OCI-M2 (cell line): Measurements from ENCODE around the gene CCDC71L.
"Not testable (repeated sequence)": the region's sequence is repeated elsewhere in the genome, so short reads cannot be mapped to it uniquely, and the experiment has no call there.

Source experiments
- DNase-seq: peaks from one replicate; lab custom pipeline; 2025; ENCODE audit not compliant: unreplicated experiment; lab: John Stamatoyannopoulos, UW

CCDC71L gene

GRCh38 chr7:106660862-106661720 is at the start of gene CCDC71L:
TSS of gene CCDC71L (minus strand) at chr7:106661158. CDS start at chr7:106660896, 262 bp downstream.
- DNase-seq, result no peak

DNA sequence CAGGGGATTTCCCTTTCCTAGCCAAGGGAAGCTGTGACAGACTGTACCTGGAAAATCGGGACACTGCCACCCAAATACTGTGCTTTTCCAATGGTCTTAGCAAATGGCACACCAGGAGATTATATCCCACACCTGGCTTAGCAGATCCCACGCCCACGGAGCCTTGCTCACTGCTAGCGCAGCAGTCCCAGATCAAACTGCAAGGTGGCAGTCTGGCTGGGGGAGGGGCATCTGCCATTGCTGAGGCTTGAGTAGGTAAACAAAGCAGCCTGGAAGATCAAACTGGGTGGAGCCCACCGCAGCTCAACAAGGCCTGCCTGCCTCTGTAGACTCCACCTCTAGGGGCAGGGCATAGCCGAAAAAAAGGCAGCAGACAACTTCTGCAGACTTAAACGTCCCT is 48.6 kb upstream of the CCDC71L start:
- DNase-seq, result not testable (repeated sequence)

GRCh38 chr7:106704000-106704840 is 43.3 kb upstream of the CCDC71L start:
- DNase-seq, result no peak

GRCh38 chr7:106693677-106694353 is 32.9 kb upstream of the CCDC71L start:
- DNase-seq, result no peak

DNA sequence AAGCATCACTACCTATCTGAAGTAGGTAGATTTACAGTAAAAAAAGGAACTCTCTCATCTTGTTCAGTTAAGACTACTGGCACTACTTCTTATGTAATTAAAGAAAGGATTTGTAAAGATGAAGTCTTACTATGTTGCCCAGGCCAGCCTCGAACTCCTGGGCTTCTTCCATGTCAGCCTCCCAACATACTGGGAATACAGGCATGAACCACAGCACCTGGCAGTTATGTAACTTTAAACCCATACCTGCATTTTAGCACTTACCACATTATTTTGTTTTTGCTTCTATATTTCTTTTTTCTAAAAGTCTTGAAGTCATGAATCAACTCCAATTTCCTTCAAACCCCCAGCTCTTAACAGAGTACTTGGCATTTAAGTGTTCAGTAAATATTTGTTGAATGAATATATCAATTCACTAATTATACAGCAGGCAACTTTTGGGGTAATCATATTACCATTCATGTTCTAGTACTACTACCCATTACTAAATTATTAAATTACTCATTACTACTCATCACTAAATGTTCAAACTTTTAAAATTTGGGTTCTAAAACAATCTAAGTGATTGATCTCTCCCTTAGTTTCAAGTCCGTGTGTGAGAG is 31.6 kb upstream of the CCDC71L start:
- no peak for DNase-seq

DNA sequence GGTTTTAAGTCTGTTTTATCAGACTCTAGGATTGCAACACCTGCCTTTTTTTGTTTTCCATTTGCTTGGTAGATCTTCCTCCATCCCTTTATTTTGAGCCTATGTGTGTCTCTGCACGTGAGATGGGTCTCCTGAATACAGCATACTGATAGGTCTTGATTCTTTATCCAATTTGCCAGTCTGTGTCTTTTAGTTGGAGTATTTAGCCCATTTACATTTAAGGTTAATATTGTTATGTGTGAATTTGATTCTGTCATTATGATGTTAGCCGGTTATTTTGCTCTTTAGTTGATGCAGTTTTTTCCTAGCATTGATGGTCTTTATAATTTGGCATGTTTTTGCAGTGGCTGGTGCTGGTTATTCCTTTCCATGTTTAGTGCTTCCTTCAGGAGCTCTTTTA is 27.2 kb upstream of the CCDC71L start:
- DNase-seq, result not testable (repeated sequence)

- DNase-seq, result no peak
These were observed 23.0 kb upstream of the CCDC71L start for GRCh38 chr7:106683941-106684340.

- DNase-seq, result no peak
These were observed 21.0 kb upstream of the CCDC71L start for GRCh38 chr7:106681815-106682495.

- no peak for DNase-seq
These were observed 18.4 kb upstream of the CCDC71L start for GRCh38 chr7:106679153-106679931.

GRCh38 chr7:106678795-106679152 is 17.8 kb upstream of the CCDC71L start:
- no peak for DNase-seq

- not testable (repeated sequence) for DNase-seq
These were observed 15.5 kb upstream of the CCDC71L start for GRCh38 chr7:106676506-106676905.

- DNase-seq, result not testable (repeated sequence)
These were observed 12.7 kb upstream of the CCDC71L start for GRCh38 chr7:106673688-106674087.

DNA sequence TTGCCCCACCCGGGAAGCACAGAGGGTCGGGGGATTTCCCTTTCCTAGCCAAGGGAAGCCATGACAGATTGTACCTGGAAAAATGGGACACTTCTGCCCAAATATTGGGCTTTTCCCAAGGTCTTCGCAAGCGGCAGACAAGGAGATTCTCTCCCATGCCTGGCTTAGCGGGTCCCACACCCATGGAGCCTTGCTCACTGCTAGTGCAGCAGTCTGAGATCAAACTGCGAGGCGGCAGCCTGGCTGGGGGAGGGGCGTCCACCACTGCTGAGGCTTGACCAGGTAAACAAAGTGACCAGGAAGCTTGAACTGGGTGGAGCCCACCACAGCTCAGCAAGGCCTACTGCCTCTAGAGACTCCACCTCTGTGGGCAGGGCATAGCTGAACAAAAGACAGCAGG is 11.0 kb upstream of the CCDC71L start:
- not testable (repeated sequence) for DNase-seq

DNA sequence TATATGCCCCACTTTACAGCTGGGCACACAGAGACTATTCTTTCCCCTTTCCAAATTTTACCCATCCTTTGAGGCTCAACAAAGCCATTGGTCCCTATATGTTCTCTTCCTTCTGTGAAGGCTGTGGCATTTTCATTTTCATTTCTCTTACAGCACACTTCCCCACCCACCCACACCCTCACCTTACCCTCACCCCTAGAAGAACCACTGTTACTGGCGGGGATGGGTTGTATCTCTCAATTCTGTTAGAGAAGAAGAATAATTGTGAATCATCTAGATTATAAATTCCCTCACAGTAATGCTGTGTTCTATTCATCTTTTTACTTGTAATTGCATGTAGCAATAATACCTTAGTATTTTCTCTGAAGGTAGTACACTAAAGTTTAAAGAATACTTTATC is 10.2 kb upstream of the CCDC71L start:
- no peak for DNase-seq

- DNase-seq, result no peak
These were observed 8.0 kb upstream of the CCDC71L start for GRCh38 chr7:106668861-106669524.

DNA sequence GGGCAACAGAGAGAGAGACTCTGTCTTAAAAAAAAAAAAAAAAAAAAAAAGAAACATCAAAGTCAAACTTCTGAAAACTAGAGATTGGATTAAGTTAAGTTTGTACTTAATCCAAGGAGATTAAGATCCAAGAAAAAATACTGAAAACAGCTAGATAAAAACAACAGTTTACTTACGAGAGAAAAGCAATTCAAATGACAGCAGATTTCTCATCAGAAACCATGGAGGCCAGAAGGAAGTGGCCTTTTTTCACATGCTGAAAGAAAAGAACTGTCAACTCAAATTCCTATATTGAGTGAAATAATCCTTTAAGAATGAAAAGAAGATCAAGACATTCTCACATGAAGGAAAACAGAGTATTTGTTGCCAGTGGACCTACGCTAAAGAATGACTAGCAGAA is 5.4 kb upstream of the CCDC71L start:
- no peak for DNase-seq

DNA sequence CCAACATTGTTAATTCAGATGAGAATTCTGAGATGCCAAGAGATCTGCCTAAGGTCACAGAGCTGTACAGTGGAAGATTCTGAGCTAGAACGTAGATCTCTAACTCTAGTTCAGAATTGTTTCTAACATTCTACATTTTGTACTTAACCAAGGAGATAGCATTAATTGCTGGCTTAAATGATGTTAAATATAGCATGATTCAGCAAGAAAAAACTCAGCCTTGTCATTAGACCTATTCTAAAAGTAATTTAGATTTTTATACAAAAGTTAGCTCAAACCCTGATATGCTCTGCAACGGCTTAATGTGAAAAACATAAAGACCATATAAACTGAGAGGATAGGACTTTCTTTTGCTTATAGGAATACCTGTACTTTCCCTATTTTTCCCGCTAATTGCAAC is 3.4 kb upstream of the CCDC71L start:
- DNase-seq, result no peak

DNA sequence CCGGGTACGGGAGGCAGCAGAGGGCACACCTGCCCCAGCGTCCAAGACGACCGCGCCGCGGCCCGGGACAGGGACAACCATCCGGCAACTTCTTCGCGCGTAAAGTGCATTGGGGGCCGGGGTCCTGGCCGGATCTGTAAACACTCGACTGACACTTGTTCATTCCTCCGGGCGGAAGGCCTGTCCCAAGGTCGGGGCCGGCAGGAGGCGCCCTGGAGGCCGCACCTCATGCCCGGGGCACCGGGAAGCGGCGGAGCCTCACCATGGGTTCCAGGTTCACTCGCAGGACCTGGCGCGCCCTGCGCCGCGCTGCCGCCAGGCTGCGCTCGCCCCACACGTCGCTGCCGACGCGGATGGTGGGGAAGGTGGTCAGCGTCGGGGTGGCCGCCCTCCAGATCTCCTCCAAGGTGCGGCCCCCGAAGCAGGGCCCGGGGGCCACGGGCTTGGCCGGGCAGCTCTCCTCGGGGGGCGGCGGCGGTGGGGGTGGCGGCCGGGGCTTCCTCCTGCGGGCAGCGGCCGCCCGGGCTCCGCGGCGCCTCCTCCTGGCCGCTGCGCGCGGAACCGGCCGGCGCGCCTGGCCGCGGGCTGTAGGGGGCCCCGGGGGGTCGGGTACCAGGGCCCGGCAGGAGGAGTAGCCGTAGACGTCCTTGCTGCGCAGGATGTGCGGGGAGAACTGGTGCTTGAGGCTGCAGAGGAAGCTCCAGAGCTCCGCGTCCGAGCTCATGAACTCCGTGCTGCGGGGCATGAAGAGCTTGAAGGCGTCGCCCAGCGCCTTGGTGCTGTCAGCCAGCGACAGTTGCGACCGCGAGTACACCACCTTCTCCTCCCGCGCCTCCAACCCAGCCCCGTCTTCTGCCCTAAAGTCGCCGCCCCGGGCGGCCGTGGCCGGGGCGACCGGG is 746 bp downstream of the CCDC71L start:
- DNase-seq, result no peak
